Measurements from ENCODE around the gene ZFHX3.

DNA sequence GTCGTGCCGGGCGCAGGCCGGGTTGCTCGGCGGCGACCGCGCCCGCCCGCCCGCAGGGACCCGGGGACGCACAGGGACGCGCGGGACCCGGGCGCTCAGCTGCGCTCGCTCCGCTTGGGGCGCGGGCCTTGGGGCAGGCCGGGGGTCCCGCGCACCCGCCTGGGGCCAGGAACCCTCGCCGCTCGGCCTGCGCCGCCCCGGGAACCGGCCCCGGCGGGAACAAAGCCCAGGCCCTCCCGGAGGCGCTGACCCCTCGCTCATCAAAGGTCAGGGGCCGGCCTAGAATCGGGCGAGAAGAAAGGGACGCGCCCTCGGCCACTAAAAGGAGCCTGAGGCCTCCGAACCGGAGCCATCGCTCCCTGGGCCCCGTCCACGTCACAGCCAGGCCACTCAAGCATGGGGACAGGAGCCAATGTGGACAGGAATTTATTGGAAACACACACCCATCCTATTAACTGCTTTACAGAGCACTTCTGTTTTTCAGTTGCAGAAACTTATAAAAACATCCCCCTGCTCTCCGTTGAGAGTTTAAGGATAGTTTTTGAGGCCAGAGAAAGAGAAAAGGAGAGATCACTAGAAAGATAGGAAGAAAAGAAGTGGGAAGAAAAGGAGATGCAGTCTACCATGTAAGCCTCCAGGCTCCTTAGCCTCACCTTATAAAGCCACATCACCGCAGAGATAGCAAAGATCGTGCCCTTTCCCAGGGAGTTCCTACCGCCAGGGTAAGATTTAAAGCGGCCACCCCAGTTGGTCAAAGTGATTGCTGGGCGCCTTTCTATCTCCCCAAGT is 558 bp upstream of the ZFHX3 start:
- TF ChIP-seq POLR2AphosphoS5 (IDR thresholded peaks at IDR 0.05; ENCODE audit: borderline replicate concordance, low read depth, low read length) = no peak
- no peak for TF ChIP-seq EZH2 (IDR thresholded peaks at IDR 0.05)

Data from SK-N-MC (cell line).